LNCaP clone FGC (cell line): ENCODE results near the gene SEPTIN10.
A peak's percentile ranks its signal among the peaks of the same experiment; 100 is the strongest.

Experiments used
- DNase-seq: peaks from one replicate; pipeline ENCODE4 v3.0.0-alpha.2; 2011; ENCODE audit warnings: low read depth
- H3K4me3 ChIP-seq: 2 replicates; pipeline ENCODE4 v1.5.1; 2011; ENCODE audit warnings: mild to moderate bottlenecking, low read depth, low read length, control low read depth
- TF ChIP-seq, protein P1 (sequence below): IDR thresholded peaks from 2 replicates; pipeline ENCODE4 v1.5.1; 2012; ENCODE audit warnings: mild to moderate bottlenecking; ENCODE audit not compliant: control insufficient read depth, insufficient read depth; ENCODE audit errors: extremely low read depth

Gene SEPTIN10

DNA sequence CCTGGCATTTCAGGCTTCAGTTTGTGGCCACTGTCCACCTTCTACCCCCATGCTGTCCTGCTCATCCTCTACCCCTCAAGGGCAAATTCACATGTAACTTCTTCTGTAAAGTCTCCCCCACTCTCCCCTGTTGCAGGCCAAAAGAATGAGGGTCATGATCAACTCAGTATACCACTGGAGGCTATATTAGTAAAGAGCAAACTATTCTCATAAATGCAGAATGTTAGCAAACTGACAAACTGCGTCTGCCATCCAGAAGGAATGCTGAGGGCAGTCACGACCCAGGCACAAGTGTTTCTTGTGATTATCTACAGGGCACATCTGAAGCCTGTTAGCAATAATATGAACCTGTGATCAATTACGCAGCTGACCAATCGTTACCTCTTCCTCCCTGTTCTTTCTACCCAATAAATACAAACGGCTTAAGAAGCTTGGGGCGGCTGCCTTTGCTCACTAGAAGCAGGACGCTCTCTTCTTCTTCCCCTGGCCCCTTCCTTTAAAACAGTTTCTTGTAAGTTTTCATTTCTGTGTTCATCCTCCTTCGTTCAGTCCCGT is 58.3 kb downstream of the SEPTIN10 start:
- H3K4me3 ChIP-seq = no peak overlapping the region
- TF ChIP-seq, protein P1, sequence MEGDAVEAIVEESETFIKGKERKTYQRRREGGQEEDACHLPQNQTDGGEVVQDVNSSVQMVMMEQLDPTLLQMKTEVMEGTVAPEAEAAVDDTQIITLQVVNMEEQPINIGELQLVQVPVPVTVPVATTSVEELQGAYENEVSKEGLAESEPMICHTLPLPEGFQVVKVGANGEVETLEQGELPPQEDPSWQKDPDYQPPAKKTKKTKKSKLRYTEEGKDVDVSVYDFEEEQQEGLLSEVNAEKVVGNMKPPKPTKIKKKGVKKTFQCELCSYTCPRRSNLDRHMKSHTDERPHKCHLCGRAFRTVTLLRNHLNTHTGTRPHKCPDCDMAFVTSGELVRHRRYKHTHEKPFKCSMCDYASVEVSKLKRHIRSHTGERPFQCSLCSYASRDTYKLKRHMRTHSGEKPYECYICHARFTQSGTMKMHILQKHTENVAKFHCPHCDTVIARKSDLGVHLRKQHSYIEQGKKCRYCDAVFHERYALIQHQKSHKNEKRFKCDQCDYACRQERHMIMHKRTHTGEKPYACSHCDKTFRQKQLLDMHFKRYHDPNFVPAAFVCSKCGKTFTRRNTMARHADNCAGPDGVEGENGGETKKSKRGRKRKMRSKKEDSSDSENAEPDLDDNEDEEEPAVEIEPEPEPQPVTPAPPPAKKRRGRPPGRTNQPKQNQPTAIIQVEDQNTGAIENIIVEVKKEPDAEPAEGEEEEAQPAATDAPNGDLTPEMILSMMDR = no peak
- DNase-seq = no peak

DNA sequence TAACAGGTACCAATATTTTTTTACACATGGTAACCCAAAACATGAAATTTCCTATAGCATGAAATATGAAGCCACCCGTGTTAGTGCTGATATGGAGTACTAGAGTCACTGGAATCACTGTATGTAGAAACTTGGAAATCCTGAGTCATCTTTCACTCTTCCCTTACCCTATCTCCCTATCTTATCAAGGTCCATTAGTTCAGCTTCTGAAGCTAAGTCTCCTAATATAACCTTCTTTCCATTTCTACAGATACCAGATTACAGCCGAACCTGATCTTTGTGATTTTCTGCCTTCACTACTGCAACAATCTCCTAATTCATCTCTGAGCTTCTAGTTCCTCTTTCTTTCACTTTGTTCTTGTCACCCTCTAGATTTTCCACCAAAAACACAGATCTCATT is 59.0 kb downstream of the SEPTIN10 start:
- TF ChIP-seq, protein P1 = no peak
- H3K4me3 ChIP-seq = no peak overlapping the region
- DNase-seq = no peak

- TF ChIP-seq, protein P1 = no peak
- no peak overlapping the region for H3K4me3 ChIP-seq
- DNase-seq = no peak
These were observed 64.7 kb downstream of the SEPTIN10 start for GRCh38 chr2:109549016-109549590.

GRCh38 chr2:109547280-109547679 is 66.5 kb downstream of the SEPTIN10 start:
- no peak overlapping the region for H3K4me3 ChIP-seq
- DNase-seq = no peak
- TF ChIP-seq, protein P1 = no peak

GRCh38 chr2:109545828-109546713 is 67.7 kb downstream of the SEPTIN10 start:
- TF ChIP-seq, protein P1 = peak; percentile 88
- H3K4me3 ChIP-seq = no peak overlapping the region
- DNase-seq = no peak

DNA sequence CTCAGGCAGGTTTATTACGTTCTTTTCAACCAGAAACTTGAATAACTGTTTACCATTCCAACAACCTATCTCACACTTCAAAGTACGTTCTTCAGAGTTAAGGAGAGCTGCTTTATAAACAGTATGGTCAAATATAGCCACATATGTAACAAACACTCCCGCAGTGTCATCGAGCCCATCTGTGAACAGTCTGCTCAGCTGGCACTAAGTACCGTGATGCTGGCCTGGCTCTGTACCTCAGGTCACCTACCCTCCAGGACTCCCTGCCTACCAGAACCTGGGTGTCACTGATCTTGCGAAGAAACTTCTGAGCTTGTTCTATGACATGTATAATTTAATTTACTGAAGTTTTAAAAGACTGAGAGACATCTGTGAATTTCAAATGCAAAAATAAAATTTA is 71.4 kb downstream of the SEPTIN10 start:
- DNase-seq = no peak
- no peak overlapping the region for H3K4me3 ChIP-seq
- TF ChIP-seq, protein P1 = no peak
